WTC11 (cell line): ENCODE results near the gene SRSF4.

Experiments
- ATF2 ChIP-seq: sonication (generic); formaldehyde crosslinking; IDR thresholded peaks from 2 replicates; pipeline ENCODE4 v1.8.1; 2022; ENCODE audit warnings: low read depth, missing genetic modification reagents, borderline replicate concordance
- CREM ChIP-seq: sonication (generic); formaldehyde crosslinking; IDR thresholded peaks from 2 replicates; pipeline ENCODE4 v1.8.1; 2022; ENCODE audit warnings: mild to moderate bottlenecking, missing genetic modification reagents, moderate library complexity
- CTCF ChIP-seq: fragments of 200-600 bp; IDR thresholded peaks from 2 replicates; pipeline ENCODE4 v1.8.0; 2022; ENCODE audit warnings: antibody characterized with exemption
- E2F5 ChIP-seq: sonication (generic); formaldehyde crosslinking; IDR thresholded peaks from 2 replicates; pipeline ENCODE4 v1.8.1; 2022; ENCODE audit warnings: mild to moderate bottlenecking, moderate library complexity, missing genetic modification reagents
- IRF2 ChIP-seq: sonication (generic); formaldehyde crosslinking; IDR thresholded peaks from 2 replicates; pipeline ENCODE4 v1.8.0; 2022; ENCODE audit warnings: low read depth, missing genetic modification reagents, borderline replicate concordance
- MAX ChIP-seq: sonication (generic); formaldehyde crosslinking; IDR thresholded peaks from 2 replicates; pipeline ENCODE4 v1.8.0; 2022; ENCODE audit warnings: mild to moderate bottlenecking, missing genetic modification reagents
- MLX ChIP-seq: sonication (generic); formaldehyde crosslinking; IDR thresholded peaks from 2 replicates; pipeline ENCODE4 v1.8.1; 2023; ENCODE audit warnings: mild to moderate bottlenecking, missing genetic modification reagents, moderate library complexity
- NR3C1 ChIP-seq: sonication (generic); formaldehyde crosslinking; conservative IDR thresholded peaks from 2 replicates; pipeline ENCODE4 v1.8.1; 2023; ENCODE audit warnings: low read depth, mild to moderate bottlenecking, missing genetic modification reagents
- SP1 ChIP-seq: sonication (generic); formaldehyde crosslinking; conservative IDR thresholded peaks from 2 replicates; pipeline ENCODE4 v1.8.1; 2022; ENCODE audit warnings: missing genetic modification reagents
- USF1 ChIP-seq: sonication (generic); formaldehyde crosslinking; IDR thresholded peaks from 2 replicates; pipeline ENCODE4 v1.8.0; 2022; ENCODE audit warnings: mild to moderate bottlenecking, missing genetic modification reagents

- no peak for TF ChIP-seq E2F5 (CRISPR knock-in tag)
- TF ChIP-seq CTCF, result no peak
- no peak for TF ChIP-seq ATF2 (CRISPR knock-in tag)
- no peak for TF ChIP-seq MLX (CRISPR knock-in tag)
- TF ChIP-seq NR3C1 (CRISPR knock-in tag), result no peak
- no peak for TF ChIP-seq USF1 (CRISPR knock-in tag)
- no peak for TF ChIP-seq CREM (CRISPR knock-in tag)
- TF ChIP-seq SP1 (CRISPR knock-in tag), result no peak
- TF ChIP-seq IRF2 (CRISPR knock-in tag), result no peak
- no peak for TF ChIP-seq MAX (CRISPR knock-in tag)
These were observed 26.7 kb upstream of the SRSF4 start for GRCh38 chr1:29208442-29208841.
